ENCODE data around the gene MELK. TPM values are rescaled to one million over a fixed set of nuclear protein-coding genes. Genes with fewer than 3 reads are reported as not detected.
A peak's percentile ranks its signal among the peaks of the same experiment; 100 is the strongest.

Gene MELK
- total and polyA plus RNA-seq, 4 experiments from 2014 or later, result 0.16 to 0.38 (median 0.19) TPM; not detected in 1

DNA sequence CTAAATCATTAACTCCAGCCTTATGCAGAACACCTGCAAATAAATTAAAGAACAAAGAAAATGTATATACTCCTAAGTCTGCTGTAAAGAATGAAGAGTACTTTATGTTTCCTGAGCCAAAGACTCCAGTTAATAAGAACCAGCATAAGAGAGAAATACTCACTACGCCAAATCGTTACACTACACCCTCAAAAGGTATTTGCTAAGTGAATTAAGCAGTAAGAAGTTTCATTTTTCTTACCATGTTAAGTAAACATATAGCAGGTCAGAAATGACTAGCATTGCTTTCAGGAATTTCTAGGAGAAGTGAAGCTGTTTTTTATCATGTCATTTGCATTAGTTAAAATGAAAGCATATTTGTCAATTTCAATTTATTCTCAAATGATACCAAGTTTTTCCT lies 92.7 kb downstream of the MELK start:
- Histone ChIP-seq H3K27ac (ENCODE audit: low read depth, low read length) (no peak overlapping the region), H3K4me1 (ENCODE audit: insufficient read depth, low read length) (peaks cover 18% of the 10 kb centered on the region), H3K27me3 (ENCODE audit: insufficient read depth, low read length) (no peaks in the 10 kb centered on the region), H3K9me3 (ENCODE audit: control insufficient read depth in 1 of 2, low read length in 2 of 2) (no peaks in the 10 kb centered on the region), H3K36me3 (ENCODE audit: insufficient read depth, low read length) (no peaks in the 10 kb centered on the region), H3K4me3 (ENCODE audit: low read length in 2 of 2) (no peak overlapping the region)
- Mint-ChIP-seq H3K9me3 (peaks cover 0 to 2% (median 0%) of the 10 kb centered on the region in 8 donors), H3K36me3 (no peaks in the 10 kb centered on the region), H3K27ac (no peak overlapping the region), H3K4me3 (no peak overlapping the region), H3K27me3 (no peaks in the 10 kb centered on the region), H3K4me1 (peaks cover 8 to 11% (median 9%) of the 10 kb centered on the region in 4 donors)
- DNase-seq, result no peak
- ChIA-PET POLR2A (ENCODE audit: partially characterized antibody) (no interaction called here), CTCF (ENCODE audit: partially characterized antibody) (no interaction called here)
- intact Hi-C loops (cut with micrococcal nuclease), result no loop called here

DNA sequence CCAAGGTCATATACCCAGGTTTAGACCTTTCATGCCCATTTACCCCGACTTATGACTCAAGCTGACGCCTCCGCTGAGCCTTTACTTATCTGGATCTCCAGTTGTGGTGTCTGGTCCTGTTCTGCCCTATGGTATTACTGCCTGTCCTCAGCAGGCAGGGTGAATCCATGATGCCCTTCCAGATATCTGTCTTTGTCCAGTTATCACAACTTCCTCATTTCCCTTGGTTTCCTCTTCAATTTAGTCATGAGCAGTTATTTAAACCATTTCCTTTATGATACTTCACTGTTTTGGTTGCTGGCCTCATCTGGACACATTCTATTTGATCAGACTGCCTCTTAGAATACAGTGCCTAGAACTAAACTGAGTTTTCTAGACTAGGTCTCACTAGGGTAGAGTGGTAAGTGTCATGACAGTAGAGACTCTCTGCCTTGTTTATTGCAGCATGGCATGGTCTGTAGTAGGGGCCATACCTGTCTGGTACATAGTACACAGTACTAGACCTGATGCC lies 93.3 kb downstream of the MELK start:
- Mint-ChIP-seq H3K9me3 (peaks cover 0 to 2% (median 0%) of the 10 kb centered on the region in 8 donors), H3K4me1 (peaks cover 8 to 11% (median 9%) of the 10 kb centered on the region in 4 donors), H3K36me3 (no peaks in the 10 kb centered on the region), H3K4me3 (no peak overlapping the region), H3K27me3 (no peaks in the 10 kb centered on the region), H3K27ac (no peak overlapping the region)
- no peak for DNase-seq
- ChIA-PET CTCF (ENCODE audit: partially characterized antibody) (no interaction called here), POLR2A (ENCODE audit: partially characterized antibody) (no interaction called here)
- Histone ChIP-seq H3K9me3 (ENCODE audit: control insufficient read depth in 1 of 2, low read length in 2 of 2) (no peaks in the 10 kb centered on the region), H3K27ac (ENCODE audit: low read depth, low read length) (no peak overlapping the region), H3K4me1 (ENCODE audit: insufficient read depth, low read length) (peaks cover 18% of the 10 kb centered on the region), H3K4me3 (ENCODE audit: low read length in 2 of 2) (no peak overlapping the region), H3K27me3 (ENCODE audit: insufficient read depth, low read length) (no peaks in the 10 kb centered on the region), H3K36me3 (ENCODE audit: insufficient read depth, low read length) (no peaks in the 10 kb centered on the region)
- intact Hi-C loops (cut with micrococcal nuclease), result no loop called here

GRCh38 chr9:36671561-36671960 lies 98.9 kb downstream of the MELK start:
- intact Hi-C loops (cut with micrococcal nuclease), result no loop called here
- ChIA-PET CTCF (ENCODE audit: partially characterized antibody) (no interaction called here), POLR2A (ENCODE audit: partially characterized antibody) (no interaction called here)
- Mint-ChIP-seq H3K36me3 (no peaks in the 10 kb centered on the region), H3K27me3 (no peaks in the 10 kb centered on the region), H3K4me3 (no peak overlapping the region), H3K9me3 (no peaks in the 10 kb centered on the region), H3K4me1 (peaks cover under 1 to 4% (median 3%) of the 10 kb centered on the region in 4 donors), H3K27ac (no peak overlapping the region)
- Histone ChIP-seq H3K27ac (ENCODE audit: low read depth, low read length) (no peak overlapping the region), H3K4me3 (ENCODE audit: low read length in 2 of 2) (no peak overlapping the region), H3K27me3 (ENCODE audit: insufficient read depth, low read length) (no peaks in the 10 kb centered on the region), H3K36me3 (ENCODE audit: insufficient read depth, low read length) (no peaks in the 10 kb centered on the region), H3K9me3 (ENCODE audit: control insufficient read depth in 1 of 2, low read length in 2 of 2) (no peaks in the 10 kb centered on the region), H3K4me1 (ENCODE audit: insufficient read depth, low read length) (peaks cover 5% of the 10 kb centered on the region)
- DNase-seq, result no peak

GRCh38 chr9:36676091-36676490 lies 103.4 kb downstream of the MELK start:
- POLR2A ChIA-PET (ENCODE audit: partially characterized antibody), result no interaction called here
- DNase-seq, result no peak
- Mint-ChIP-seq H3K36me3 (no peaks in the 10 kb centered on the region), H3K4me1 (peaks cover 0 to 5% (median 0%) of the 10 kb centered on the region in 4 donors), H3K27me3 (no peaks in the 10 kb centered on the region), H3K4me3 (no peak overlapping the region), H3K27ac (no peak overlapping the region), H3K9me3 (peaks cover 0 to 3% (median 0%) of the 10 kb centered on the region in 8 donors)
- H3K9me3 ChIP-seq (ENCODE audit: control insufficient read depth in 1 of 2, low read length in 2 of 2), result no peaks in the 10 kb centered on the region
- H3K27ac ChIP-seq (ENCODE audit: low read depth, low read length), result no peak overlapping the region
- CTCF ChIA-PET (ENCODE audit: partially characterized antibody), result interaction anchor here (0.9 kb wide), 1 partner anchor 268 kb away, joined by 3 read pairs; no protein-coding TSS in a partner anchor
- no peaks in the 10 kb centered on the region for H3K4me1 ChIP-seq (ENCODE audit: insufficient read depth, low read length)
- H3K27me3 ChIP-seq (ENCODE audit: insufficient read depth, low read length), result no peaks in the 10 kb centered on the region
- H3K4me3 ChIP-seq (ENCODE audit: low read length in 2 of 2), result no peak overlapping the region
- no peaks in the 10 kb centered on the region for H3K36me3 ChIP-seq (ENCODE audit: insufficient read depth, low read length)
- intact Hi-C loops (cut with micrococcal nuclease), result no loop called here

DNA sequence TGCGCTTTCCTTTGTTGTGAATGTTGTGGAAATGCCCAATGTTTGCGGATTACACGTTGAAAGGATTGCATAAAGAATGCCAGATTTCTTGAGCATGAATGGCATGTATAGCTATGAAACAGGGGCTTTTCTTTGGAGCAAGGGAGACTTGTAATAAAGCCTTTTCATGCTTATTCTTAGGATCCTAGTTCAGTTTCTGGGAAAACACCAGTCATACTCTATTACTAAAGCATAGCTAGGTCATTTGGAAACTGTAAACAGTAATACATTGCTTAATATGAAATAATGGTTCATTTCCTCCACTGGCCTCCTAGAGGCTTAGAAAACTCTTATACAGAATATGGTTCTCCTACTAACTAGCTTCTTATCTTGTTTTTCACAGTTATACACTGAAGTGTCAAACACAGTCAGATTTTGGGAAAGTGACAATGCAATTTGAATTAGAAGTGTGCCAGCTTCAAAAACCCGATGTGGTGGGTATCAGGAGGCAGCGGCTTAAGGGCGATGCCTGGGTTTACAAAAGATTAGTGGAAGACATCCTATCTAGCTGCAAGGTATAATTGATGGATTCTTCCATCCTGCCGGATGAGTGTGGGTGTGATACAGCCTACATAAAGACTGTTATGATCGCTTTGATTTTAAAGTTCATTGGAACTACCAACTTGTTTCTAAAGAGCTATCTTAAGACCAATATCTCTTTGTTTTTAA lies 104.2 kb downstream of the MELK start:
- intact Hi-C loops (cut with micrococcal nuclease), result no loop called here
- Mint-ChIP-seq H3K4me3 (peak overlapping the region in 1 of 8 donors; percentile 14), H3K4me1 (peaks cover 0 to 5% (median 0%) of the 10 kb centered on the region in 4 donors), H3K9me3 (peaks cover 0 to 3% (median 2%) of the 10 kb centered on the region in 8 donors), H3K27me3 (no peaks in the 10 kb centered on the region), H3K27ac (no peak overlapping the region), H3K36me3 (no peaks in the 10 kb centered on the region)
- Histone ChIP-seq H3K9me3 (ENCODE audit: control insufficient read depth in 1 of 2, low read length in 2 of 2) (no peaks in the 10 kb centered on the region), H3K4me3 (ENCODE audit: low read length in 2 of 2) (no peak overlapping the region), H3K36me3 (ENCODE audit: insufficient read depth, low read length) (no peaks in the 10 kb centered on the region), H3K27me3 (ENCODE audit: insufficient read depth, low read length) (no peaks in the 10 kb centered on the region), H3K4me1 (ENCODE audit: insufficient read depth, low read length) (no peaks in the 10 kb centered on the region), H3K27ac (ENCODE audit: low read depth, low read length) (no peak overlapping the region)
- no peak for DNase-seq
- ChIA-PET CTCF (ENCODE audit: partially characterized antibody) (interaction anchor here (0.9 to 1.3 kb wide), 4 partner anchors 9 to 269 kb away, joined by 3 to 4 read pairs (median 3); no protein-coding TSS in a partner anchor), POLR2A (ENCODE audit: partially characterized antibody) (no interaction called here)

DNA sequence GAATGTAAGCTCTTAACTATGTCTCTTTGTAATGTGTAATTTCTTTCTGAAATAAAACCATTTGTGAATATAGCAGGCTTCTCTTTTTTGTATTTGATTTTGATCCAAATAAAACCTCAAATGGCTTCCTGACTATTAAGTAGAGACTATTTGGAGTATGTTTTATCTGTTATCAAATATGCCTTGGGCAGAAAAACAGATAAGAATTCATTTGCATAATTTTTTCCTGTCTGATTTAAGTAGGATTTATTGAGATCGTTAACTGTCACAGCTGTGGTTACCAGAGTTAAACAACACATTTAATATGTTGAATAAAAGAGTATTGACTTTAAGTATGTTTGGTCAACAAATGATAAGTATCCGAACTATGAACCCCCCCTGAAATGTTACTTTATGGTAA lies 104.9 kb downstream of the MELK start:
- H3K27ac Mint-ChIP-seq, result no peak overlapping the region
- CTCF ChIA-PET (ENCODE audit: partially characterized antibody), result interaction anchor here (0.9 to 1.3 kb wide), 3 partner anchors 9 to 51 kb away, joined by 3 to 4 read pairs (median 3); no protein-coding TSS in a partner anchor
- intact Hi-C loops (cut with micrococcal nuclease), result no loop called here

DNA sequence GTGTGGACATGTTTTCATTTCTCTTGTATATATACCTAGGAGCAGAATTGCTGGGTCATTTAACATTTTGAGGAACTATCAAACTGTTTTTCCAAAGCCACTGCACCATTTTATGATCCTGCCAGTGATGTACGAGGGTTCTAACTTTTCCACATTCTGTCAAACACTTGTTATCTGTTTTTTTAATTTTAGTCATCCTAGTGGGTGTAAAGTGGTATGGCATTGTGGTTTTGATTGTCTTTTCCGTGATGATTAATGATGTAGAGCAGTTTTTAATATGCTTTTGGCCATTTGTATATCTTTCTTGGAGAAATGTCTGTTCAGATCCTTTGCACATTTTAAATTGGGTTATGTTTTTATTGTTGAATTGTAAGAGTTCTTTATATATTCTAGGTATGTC lies 107.0 kb downstream of the MELK start:
- ChIA-PET POLR2A (ENCODE audit: partially characterized antibody) (no interaction called here), CTCF (ENCODE audit: partially characterized antibody) (no interaction called here)
- H3K4me1 Mint-ChIP-seq, result peaks cover 0 to 5% (median 0%) of the 10 kb centered on the region in 4 donors
- H3K27ac ChIP-seq (ENCODE audit: low read depth, low read length), result no peak overlapping the region
- no peak overlapping the region for H3K4me3 Mint-ChIP-seq
- no peaks in the 10 kb centered on the region for H3K36me3 Mint-ChIP-seq
- DNase-seq, result no peak
- H3K36me3 ChIP-seq (ENCODE audit: insufficient read depth, low read length), result no peaks in the 10 kb centered on the region
- no peaks in the 10 kb centered on the region for H3K27me3 Mint-ChIP-seq
- H3K9me3 Mint-ChIP-seq, result peaks cover 0 to 14% (median 5%) of the 10 kb centered on the region in 8 donors
- no peak overlapping the region for H3K4me3 ChIP-seq (ENCODE audit: low read length in 2 of 2)
- intact Hi-C loops (cut with micrococcal nuclease), result no loop called here
- no peak overlapping the region for H3K27ac Mint-ChIP-seq
- H3K4me1 ChIP-seq (ENCODE audit: insufficient read depth, low read length), result no peaks in the 10 kb centered on the region
- no peaks in the 10 kb centered on the region for H3K27me3 ChIP-seq (ENCODE audit: insufficient read depth, low read length)
- no peaks in the 10 kb centered on the region for H3K9me3 ChIP-seq (ENCODE audit: control insufficient read depth in 1 of 2, low read length in 2 of 2)

More for the DNA sequence above, 104.9 kb downstream of the MELK start:
- Mint-ChIP-seq H3K27me3 (no peaks in the 10 kb centered on the region), H3K36me3 (no peaks in the 10 kb centered on the region), H3K4me1 (peaks cover 0 to 5% (median 0%) of the 10 kb centered on the region in 4 donors), H3K9me3 (peaks cover 0 to 8% (median 3%) of the 10 kb centered on the region in 8 donors), H3K4me3 (no peak overlapping the region)
- POLR2A ChIA-PET (ENCODE audit: partially characterized antibody), result no interaction called here
- Histone ChIP-seq H3K4me1 (ENCODE audit: insufficient read depth, low read length) (no peaks in the 10 kb centered on the region), H3K9me3 (ENCODE audit: control insufficient read depth in 1 of 2, low read length in 2 of 2) (no peaks in the 10 kb centered on the region), H3K27me3 (ENCODE audit: insufficient read depth, low read length) (no peaks in the 10 kb centered on the region), H3K27ac (ENCODE audit: low read depth, low read length) (no peak overlapping the region), H3K4me3 (ENCODE audit: low read length in 2 of 2) (no peak overlapping the region), H3K36me3 (ENCODE audit: insufficient read depth, low read length) (no peaks in the 10 kb centered on the region)
- DNase-seq, result no peak

All from CD4-positive, alpha-beta memory T cell (primary cell).